Stimulated activated CD4-positive, alpha-beta T cell treated with anti-CD3 and anti-CD28 coated beads, Interleukin-4, amount 100 ng/mL, for 4 hours (primary cell): ENCODE data around the gene ZNF487.
"Not testable (repeated sequence)": the region's sequence is repeated elsewhere in the genome, so short reads cannot be mapped to it uniquely, and the experiment has no call there.

Experiments
- DNase-seq, 2 experiments: peaks; one replicate each; pipeline ENCODE4 v3.0.0-alpha.2; 2020

The ZNF487 gene

GRCh38 chr10:43440463-43441134, 3.7 kb downstream of the ZNF487 start:
- no peak for DNase-seq

GRCh38 chr10:43444323-43444722, 7.4 kb downstream of the ZNF487 start:
- no peak for DNase-seq

- no peak for DNase-seq
These were observed 8.1 kb downstream of the ZNF487 start for GRCh38 chr10:43444897-43445466.

- not testable (repeated sequence) for DNase-seq
These were observed 9.5 kb downstream of the ZNF487 start for GRCh38 chr10:43446219-43447017.

GRCh38 chr10:43448742-43449141, 11.8 kb downstream of the ZNF487 start:
- DNase-seq = no peak

GRCh38 chr10:43452356-43452914, 15.5 kb downstream of the ZNF487 start:
- DNase-seq = no peak

GRCh38 chr10:43453266-43453831, 16.4 kb downstream of the ZNF487 start:
- DNase-seq = no peak

- not testable (repeated sequence) for DNase-seq
These were observed 17.1 kb downstream of the ZNF487 start for GRCh38 chr10:43454025-43454424.

GRCh38 chr10:43456561-43456960, 19.6 kb downstream of the ZNF487 start:
- not testable (repeated sequence) for DNase-seq

GRCh38 chr10:43458227-43458626, 21.3 kb downstream of the ZNF487 start:
- DNase-seq = no peak

- no peak for DNase-seq
These were observed 25.0 kb downstream of the ZNF487 start for GRCh38 chr10:43461950-43462349.

- DNase-seq = not testable (repeated sequence)
These were observed 28.3 kb downstream of the ZNF487 start for GRCh38 chr10:43465086-43465735.

GRCh38 chr10:43465736-43466120, 28.8 kb downstream of the ZNF487 start:
- not testable (repeated sequence) for DNase-seq

- DNase-seq = no peak
These were observed 34.2 kb downstream of the ZNF487 start for GRCh38 chr10:43471146-43471545.

- no peak for DNase-seq
These were observed 35.2 kb downstream of the ZNF487 start for GRCh38 chr10:43471935-43472720.

GRCh38 chr10:43479275-43479674, 42.4 kb downstream of the ZNF487 start:
- no peak for DNase-seq

GRCh38 chr10:43482319-43483078, 45.6 kb downstream of the ZNF487 start:
- no peak for DNase-seq

GRCh38 chr10:43491855-43492254, 54.9 kb downstream of the ZNF487 start:
- no peak for DNase-seq

GRCh38 chr10:43502931-43503330, 66.0 kb downstream of the ZNF487 start:
- DNase-seq = no peak

- DNase-seq = no peak
These were observed 87.7 kb downstream of the ZNF487 start for GRCh38 chr10:43524434-43525247.
